GM21529 (cell line): ENCODE measurements around the gene ACSS2.

Source experiments
- ATAC-seq: cut with Tn5 transposase; IDR thresholded peaks from one replicate; pipeline ENCODE4 v1.9.1; 2021; ENCODE audit not compliant: unreplicated experiment

The ACSS2 gene

GRCh38 chr20:34876406-34877282 lies at the start of gene ACSS2:
TSS of gene ACSS2 (plus strand) at chr20:34876612. CDS start at chr20:34876646, 34 bp downstream.
- ATAC-seq: peak; percentile 34

- no peak for ATAC-seq
These were observed 47.2 kb upstream of the ACSS2 start for GRCh38 chr20:34829191-34829590.

- no peak for ATAC-seq
These were observed 44.5 kb upstream of the ACSS2 start for GRCh38 chr20:34831936-34832335.

GRCh38 chr20:34834459-34834893 lies 41.9 kb upstream of the ACSS2 start:
- ATAC-seq: no peak

- ATAC-seq: no peak
These were observed 34.3 kb upstream of the ACSS2 start for GRCh38 chr20:34842143-34842542.

- ATAC-seq: no peak
These were observed 33.0 kb upstream of the ACSS2 start for GRCh38 chr20:34843421-34843820.

- no peak for ATAC-seq
These were observed 27.8 kb upstream of the ACSS2 start for GRCh38 chr20:34848597-34848996.

- ATAC-seq: no peak
These were observed 26.6 kb upstream of the ACSS2 start for GRCh38 chr20:34849778-34850177.

GRCh38 chr20:34850969-34851368 lies 25.4 kb upstream of the ACSS2 start:
- ATAC-seq: no peak

- no peak for ATAC-seq
These were observed 24.1 kb upstream of the ACSS2 start for GRCh38 chr20:34852298-34852697.

- no peak for ATAC-seq
These were observed 17.0 kb upstream of the ACSS2 start for GRCh38 chr20:34859367-34859766.

- ATAC-seq: no peak
These were observed 16.4 kb upstream of the ACSS2 start for GRCh38 chr20:34859826-34860545.

- ATAC-seq: no peak
These were observed 14.9 kb upstream of the ACSS2 start for GRCh38 chr20:34861386-34862084.

GRCh38 chr20:34862724-34863123 lies 13.7 kb upstream of the ACSS2 start:
- ATAC-seq: no peak

- ATAC-seq: no peak
These were observed 12.9 kb upstream of the ACSS2 start for GRCh38 chr20:34863421-34863965.

GRCh38 chr20:34864216-34864615 lies 12.2 kb upstream of the ACSS2 start:
- no peak for ATAC-seq

GRCh38 chr20:34871320-34871926 lies 5.0 kb upstream of the ACSS2 start:
- ATAC-seq: no peak

- ATAC-seq: no peak
These were observed 4.3 kb upstream of the ACSS2 start for GRCh38 chr20:34871966-34872621.

GRCh38 chr20:34872622-34873224 lies 3.7 kb upstream of the ACSS2 start, which contains the start of gene GGT7:
TSS of gene GGT7 (minus strand) at chr20:34872856. CDS start at chr20:34872815, 41 bp downstream.
- peak; percentile 30 for ATAC-seq
